Adrenal gland (tissue), 5 donors: ENCODE results near the gene PDZD7.
A peak's percentile ranks its signal among the peaks of the same experiment; 100 is the strongest.

Experiments used
- CTCF ChIP-seq, 6 experiments: fragments of 450-650 bp in 4 of 6; fragments of 200-600 bp in 2 of 6; sonication (generic) in 1 of 6; IDR thresholded peaks; 1 replicate in 5 of 6; 2 replicates in 1 of 6; pipeline versions ENCODE4 v1.5.1 to v1.8.0; 2016 to 2021; ENCODE audit warnings: antibody characterized with exemption in 6 of 6, mild to moderate bottlenecking in 2 of 6, moderate library complexity in 1 of 6
- POLR2A ChIP-seq, 2 donors: fragments of 450-650 bp; IDR thresholded peaks; one replicate each; pipeline ENCODE4 v1.6.1; 2017; ENCODE audit warnings: antibody characterized with exemption in 2 of 2, mild to moderate bottlenecking in 2 of 2, moderate library complexity in 1 of 2
- donor health status: DM: no; HTN: no; CAD: no.

- TF ChIP-seq POLR2A (IDR thresholded peaks at IDR 0.05) (no peak), CTCF (IDR thresholded peaks at IDR 0.05) (peak; percentile 59 to 82 (median 62))
Observed at GRCh38 chr10:100969187-100970075, 61.5 kb downstream of the PDZD7 start, which contains the start of gene SEMA4G.
